Smooth muscle cell (in vitro differentiated cells): ENCODE data around the gene F10. TPM values are rescaled to one million over a fixed set of nuclear protein-coding genes. Genes with fewer than 3 reads are reported as not detected.
"Not testable (repeated sequence)": the region's sequence is repeated elsewhere in the genome, so short reads cannot be mapped to it uniquely, and the experiment has no call there.

ENCODE experiments used
- DNase-seq: peaks from one replicate; lab custom pipeline; 2025; ENCODE audit not compliant: unreplicated experiment; lab: John Stamatoyannopoulos, UW
- H2AFZ ChIP-seq: fragments of 200-600 bp; sonication (generic); 2 replicates; pipeline ENCODE4 v1.6.0; 2016; ENCODE audit warnings: antibody characterized with exemption, low read depth, mild to moderate bottlenecking
- H3F3A ChIP-seq: fragments of 200-600 bp; sonication (generic); 2 replicates; pipeline ENCODE4 v1.6.0; 2017; ENCODE audit warnings: antibody characterized with exemption, low read depth
- H3K27ac ChIP-seq: fragments of 200-600 bp; sonication (generic); 2 replicates; pipeline ENCODE4 v1.5.1; 2016; ENCODE audit warnings: low read depth, mild to moderate bottlenecking
- H3K27me3 ChIP-seq: fragments of 200-600 bp; sonication (generic); 2 replicates; pipeline ENCODE4 v1.6.1; 2016; ENCODE audit warnings: low read depth, mild to moderate bottlenecking
- H3K36me3 ChIP-seq: fragments of 200-600 bp; sonication (generic); 2 replicates; pipeline ENCODE4 v1.5.1; 2016; ENCODE audit warnings: low read depth
- H3K4me1 ChIP-seq: fragments of 200-600 bp; sonication (generic); 2 replicates; pipeline ENCODE4 v1.5.1; 2016; ENCODE audit warnings: low read depth
- H3K4me2 ChIP-seq: fragments of 200-600 bp; sonication (generic); 2 replicates; pipeline ENCODE4 v1.6.0; 2016; ENCODE audit warnings: mild to moderate bottlenecking
- H3K4me3 ChIP-seq: fragments of 200-600 bp; sonication (generic); 2 replicates; pipeline ENCODE4 v1.5.1; 2016; ENCODE audit warnings: mild to moderate bottlenecking
- H3K79me2 ChIP-seq: fragments of 200-600 bp; sonication (generic); 2 replicates; pipeline ENCODE4 v1.6.0; 2016; ENCODE audit warnings: low read depth, mild to moderate bottlenecking
- H3K9ac ChIP-seq: fragments of 200-600 bp; sonication (generic); 2 replicates; pipeline ENCODE4 v1.6.0; 2016; ENCODE audit warnings: low read depth
- H3K9me3 ChIP-seq: fragments of 200-600 bp; sonication (generic); replicated peaks from 2 replicates; pipeline ENCODE4 v1.5.1; 2016; ENCODE audit warnings: low read depth
- H4K20me1 ChIP-seq: fragments of 200-600 bp; sonication (generic); 2 replicates; pipeline ENCODE4 v1.6.0; 2016; ENCODE audit warnings: low read depth
- WGBS: methylation state at CpG from one replicate; pipeline ENCODE4 v1.1.7; 2016; ENCODE audit warnings: low lambda C conversion rate; 5-methylcytosine and 5-hydroxymethylcytosine counted together
- polyA plus RNA-seq: library from polyadenylated mRNA; unstranded; fragments of >200 nt; fragmentation: Nextera tagmentation; extraction: Ambion mirVana; gene quantifications from 2 replicates; pipeline ENCODE4 v1.2.1, GENCODE V29; 2016
- total RNA-seq: library from RNA; depleted of rRNA; stranded (reverse); fragments of >200 nt; gene quantifications from 2 replicates; pipeline ENCODE4 v1.2.3, GENCODE V29; 2014
- TF ChIP-seq, protein P1 (sequence below): fragments of 200-600 bp; sonication (generic); IDR thresholded peaks from 2 replicates; pipeline ENCODE4 v1.5.1; 2017; ENCODE audit warnings: borderline replicate concordance, mild to moderate bottlenecking, antibody characterized with exemption; ENCODE audit not compliant: insufficient read depth, poor library complexity, severe bottlenecking

Gene F10
- total and polyA plus RNA-seq, 2 experiments from 2014 or later = 17.1 to 43.7 TPM

GRCh38 chr13:113106711-113107351 lies 15.8 kb upstream of the F10 start:
- H3K27me3 ChIP-seq = peaks cover 5% of the 10 kb centered on the region
- no peak overlapping the region for H3K9ac ChIP-seq
- WGBS = 88% methylated on average over 15 of the region's 25 CpGs
- H3K79me2 ChIP-seq = no peaks in the 10 kb centered on the region
- H3K4me3 ChIP-seq = no peak overlapping the region
- no peaks in the 10 kb centered on the region for H4K20me1 ChIP-seq
- no peak overlapping the region for H3K27ac ChIP-seq
- H3K4me2 ChIP-seq = no peak overlapping the region
- no peaks in the 10 kb centered on the region for H3K4me1 ChIP-seq
- H3F3A ChIP-seq = no peaks in the 10 kb centered on the region
- H3K9me3 ChIP-seq = no peaks in the 10 kb centered on the region
- no peak overlapping the region for H2AFZ ChIP-seq
- no peaks in the 10 kb centered on the region for H3K36me3 ChIP-seq
- no peak for DNase-seq
- TF ChIP-seq, protein P1, sequence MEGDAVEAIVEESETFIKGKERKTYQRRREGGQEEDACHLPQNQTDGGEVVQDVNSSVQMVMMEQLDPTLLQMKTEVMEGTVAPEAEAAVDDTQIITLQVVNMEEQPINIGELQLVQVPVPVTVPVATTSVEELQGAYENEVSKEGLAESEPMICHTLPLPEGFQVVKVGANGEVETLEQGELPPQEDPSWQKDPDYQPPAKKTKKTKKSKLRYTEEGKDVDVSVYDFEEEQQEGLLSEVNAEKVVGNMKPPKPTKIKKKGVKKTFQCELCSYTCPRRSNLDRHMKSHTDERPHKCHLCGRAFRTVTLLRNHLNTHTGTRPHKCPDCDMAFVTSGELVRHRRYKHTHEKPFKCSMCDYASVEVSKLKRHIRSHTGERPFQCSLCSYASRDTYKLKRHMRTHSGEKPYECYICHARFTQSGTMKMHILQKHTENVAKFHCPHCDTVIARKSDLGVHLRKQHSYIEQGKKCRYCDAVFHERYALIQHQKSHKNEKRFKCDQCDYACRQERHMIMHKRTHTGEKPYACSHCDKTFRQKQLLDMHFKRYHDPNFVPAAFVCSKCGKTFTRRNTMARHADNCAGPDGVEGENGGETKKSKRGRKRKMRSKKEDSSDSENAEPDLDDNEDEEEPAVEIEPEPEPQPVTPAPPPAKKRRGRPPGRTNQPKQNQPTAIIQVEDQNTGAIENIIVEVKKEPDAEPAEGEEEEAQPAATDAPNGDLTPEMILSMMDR = no peak

DNA sequence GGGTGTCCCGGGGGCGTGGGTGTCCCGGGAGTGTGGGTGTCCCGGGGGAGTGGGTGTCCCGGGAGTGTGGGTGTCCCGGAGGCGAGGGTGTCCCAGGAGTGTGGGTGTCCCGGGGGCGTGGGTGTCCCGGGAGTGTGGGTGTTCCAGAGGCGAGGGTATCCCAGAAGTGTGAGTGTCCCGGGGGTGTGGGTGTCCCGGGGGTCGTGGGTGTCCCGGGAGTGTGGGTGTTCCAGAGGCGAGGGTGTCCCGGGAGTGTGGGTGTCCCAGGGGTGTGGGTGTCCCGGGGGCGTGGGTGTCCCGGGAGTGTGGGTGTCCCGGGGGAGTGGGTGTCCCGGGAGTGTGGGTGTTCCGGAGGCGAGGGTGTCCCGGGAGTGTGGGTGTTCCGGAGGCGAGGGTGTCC lies 14.1 kb upstream of the F10 start:
- not testable (repeated sequence) for H3K27me3 ChIP-seq, H3K9me3 ChIP-seq, H3K4me2 ChIP-seq, H3K79me2 ChIP-seq, H4K20me1 ChIP-seq, H3K36me3 ChIP-seq, DNase-seq, H3K4me3 ChIP-seq, H3F3A ChIP-seq, H3K9ac ChIP-seq, H2AFZ ChIP-seq, H3K4me1 ChIP-seq, H3K27ac ChIP-seq
- no CpG with 5 or more reads among the region's 27 CpGs for WGBS

- Histone ChIP-seq H3K4me2 (peak overlapping the region; percentile 88), H3K27me3 (peaks cover 5% of the 10 kb centered on the region), H3K36me3 (no peaks in the 10 kb centered on the region), H3K9me3 (no peaks in the 10 kb centered on the region), H3K9ac (no peak overlapping the region), H3K27ac (no peak overlapping the region), H3F3A (no peaks in the 10 kb centered on the region), H3K4me1 (no peaks in the 10 kb centered on the region), H4K20me1 (no peaks in the 10 kb centered on the region), H3K79me2 (no peaks in the 10 kb centered on the region), H2AFZ (peak overlapping the region; percentile 62), H3K4me3 (peak overlapping the region; percentile 48)
- DNase-seq = no peak
- WGBS = 36% methylated on average over 59 of the region's 73 CpGs
- TF ChIP-seq, protein P1 = no peak
These were observed 13.2 kb upstream of the F10 start for GRCh38 chr13:113109151-113110047.

- no peaks in the 10 kb centered on the region for H3K36me3 ChIP-seq
- H3K4me3 ChIP-seq = peak overlapping the region; percentile 48
- H2AFZ ChIP-seq = peak overlapping the region; percentile 62
- TF ChIP-seq, protein P1 = no peak
- peaks cover 5% of the 10 kb centered on the region for H3K27me3 ChIP-seq
- H3K9ac ChIP-seq = no peak overlapping the region
- peak overlapping the region; percentile 88 for H3K4me2 ChIP-seq
- H3F3A ChIP-seq = no peaks in the 10 kb centered on the region
- H3K27ac ChIP-seq = no peak overlapping the region
- no peak for DNase-seq
- no peaks in the 10 kb centered on the region for H3K79me2 ChIP-seq
- no peaks in the 10 kb centered on the region for H4K20me1 ChIP-seq
- WGBS = 15% methylated on average over 66 of the region's 99 CpGs
- H3K9me3 ChIP-seq = no peaks in the 10 kb centered on the region
- H3K4me1 ChIP-seq = no peaks in the 10 kb centered on the region
These were observed 12.3 kb upstream of the F10 start for GRCh38 chr13:113110048-113110851.
